Neural crest cell (in vitro differentiated cells): ENCODE data around the gene EIF4B. TPM values are rescaled to one million over a fixed set of nuclear protein-coding genes. Genes with fewer than 3 reads are reported as not detected.

Experiments used
- DNase-seq: peaks from one replicate; pipeline ENCODE4 v3.0.0; 2021; ENCODE audit warnings: low read depth, mixed read lengths, low spot score
- H3K27ac Mint-ChIP-seq: one replicate; pipeline ENCODE4 v1.8.0; 2021; ENCODE audit warnings: mild to moderate bottlenecking, mixed read lengths; ENCODE audit not compliant: unreplicated experiment
- H3K27me3 Mint-ChIP-seq: 2 replicates; pipeline ENCODE4 v1.8.0; 2021; ENCODE audit warnings: low read depth, mild to moderate bottlenecking, mixed read lengths
- H3K36me3 Mint-ChIP-seq: 2 replicates; pipeline ENCODE4 v1.8.0; 2021; ENCODE audit warnings: low read depth, mild to moderate bottlenecking, mixed read lengths
- H3K4me1 Mint-ChIP-seq: 2 replicates; pipeline ENCODE4 v1.8.0; 2021; ENCODE audit warnings: mixed read lengths
- H3K4me3 Mint-ChIP-seq: one replicate; pipeline ENCODE4 v1.8.0; 2021; ENCODE audit warnings: mild to moderate bottlenecking, mixed read lengths
- H3K9me3 Mint-ChIP-seq: 2 replicates; pipeline ENCODE4 v1.8.0; 2021; ENCODE audit warnings: mixed read lengths
- CTCF ChIP-seq: fragments of 200-600 bp; sonication (generic); conservative IDR thresholded peaks from 2 replicates; pipeline ENCODE4 v1.5.0; 2021; ENCODE audit warnings: antibody characterized with exemption, mild to moderate bottlenecking
- microRNA-seq: library from miRNA; unstranded; fragments of <30 nt; microRNA quantifications from one replicate; pipeline ENCODE4, GENCODE V29; 2020
- total RNA-seq: library from RNA; stranded (reverse); gene quantifications from 2 replicates; pipeline ENCODE4 v1.2.1, GENCODE V29; 2021

EIF4B gene
- total RNA-seq, 1 donor from 2014 or later: 514 TPM

- Mint-ChIP-seq H3K27ac (no peak overlapping the region), H3K27me3 (peaks cover 12% of the 10 kb centered on the region), H3K36me3 (no peaks in the 10 kb centered on the region)
These were observed 76.5 kb downstream of the EIF4B start for GRCh38 chr12:53082637-53083175.

DNA sequence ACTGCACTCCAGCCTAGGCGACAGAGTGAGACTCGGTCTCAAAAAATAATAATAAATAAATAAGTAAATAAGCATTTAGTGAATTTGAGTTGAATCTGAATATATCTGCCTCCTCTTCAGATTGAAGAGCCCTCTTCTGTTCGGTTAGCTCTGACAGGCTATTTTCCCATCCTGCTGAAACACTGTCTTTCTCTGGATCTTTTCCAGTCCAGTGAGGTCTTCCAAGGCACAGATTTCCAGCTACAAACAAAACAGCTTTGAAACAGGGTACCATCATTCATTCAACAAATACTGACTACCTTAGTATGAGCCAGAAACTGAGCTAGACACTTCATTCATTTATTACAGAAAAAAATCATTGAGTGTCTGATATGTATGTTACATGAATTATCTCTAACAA, 80.1 kb downstream of the EIF4B start:
- Mint-ChIP-seq H3K9me3 (peaks cover 2% of the 10 kb centered on the region), H3K27ac (no peak overlapping the region), H3K27me3 (peaks cover 33% of the 10 kb centered on the region), H3K4me1 (no peaks in the 10 kb centered on the region), H3K36me3 (no peaks in the 10 kb centered on the region), H3K4me3 (no peak overlapping the region)
- no peak for DNase-seq
- no peak for TF ChIP-seq CTCF

More at GRCh38 chr12:53082637-53083175, 76.5 kb downstream of the EIF4B start:
- no peak for DNase-seq
- no peak for TF ChIP-seq CTCF
- Mint-ChIP-seq H3K4me1 (peaks cover 24% of the 10 kb centered on the region), H3K9me3 (peaks cover 2% of the 10 kb centered on the region), H3K4me3 (no peak overlapping the region)

DNA sequence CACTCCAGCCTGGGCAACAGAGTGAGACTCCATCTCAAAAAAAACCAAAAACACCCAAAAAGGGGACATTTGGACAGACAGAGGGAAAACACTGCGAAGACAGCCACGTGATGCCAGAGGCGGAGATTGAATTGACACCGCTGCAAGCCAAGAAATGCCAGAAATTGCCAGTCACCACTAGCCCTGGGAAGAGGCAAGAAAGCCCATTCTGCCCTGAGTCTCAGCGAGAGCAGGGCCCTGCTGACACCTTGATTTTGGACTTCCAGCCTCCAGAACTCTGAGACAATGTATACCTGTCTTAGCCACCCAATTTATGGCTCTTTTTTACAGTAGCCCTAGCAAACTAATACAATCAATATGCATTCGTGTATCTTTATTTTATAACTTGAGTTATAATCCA, 83.8 kb downstream of the EIF4B start:
- H3K27me3 Mint-ChIP-seq: peaks cover 53% of the 10 kb centered on the region
- no peak for TF ChIP-seq CTCF
- H3K4me3 Mint-ChIP-seq: no peak overlapping the region
- no peaks in the 10 kb centered on the region for H3K9me3 Mint-ChIP-seq
- no peaks in the 10 kb centered on the region for H3K4me1 Mint-ChIP-seq
- DNase-seq: no peak
- H3K36me3 Mint-ChIP-seq: no peaks in the 10 kb centered on the region
- no peak overlapping the region for H3K27ac Mint-ChIP-seq

- Mint-ChIP-seq H3K4me3 (no peak overlapping the region), H3K27ac (no peak overlapping the region), H3K36me3 (no peaks in the 10 kb centered on the region), H3K9me3 (no peaks in the 10 kb centered on the region), H3K27me3 (peaks cover 57% of the 10 kb centered on the region), H3K4me1 (no peaks in the 10 kb centered on the region)
- DNase-seq: no peak
- TF ChIP-seq CTCF: no peak
These were observed 84.3 kb downstream of the EIF4B start for GRCh38 chr12:53090554-53090953.

DNA sequence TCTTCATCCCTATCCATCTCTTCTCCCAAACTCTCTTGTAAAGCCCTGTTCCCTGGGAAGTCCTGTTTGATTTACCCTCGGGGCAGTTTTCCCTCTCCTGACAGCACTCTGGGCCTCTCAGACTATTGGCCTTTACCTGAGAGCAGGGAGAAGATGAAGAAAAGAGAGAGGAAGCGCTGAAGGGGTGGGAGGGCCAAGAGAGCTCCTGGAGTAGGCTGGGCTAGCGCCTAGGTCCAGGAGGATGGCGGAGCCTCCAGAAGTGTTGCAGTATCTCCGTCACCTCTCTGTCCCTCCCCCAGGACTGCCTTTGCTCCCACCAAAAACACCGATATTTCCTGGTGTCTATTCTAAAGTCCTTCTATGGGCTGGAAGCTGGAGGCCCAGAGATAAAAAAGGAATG, 85.5 kb downstream of the EIF4B start:
- DNase-seq: no peak
- Mint-ChIP-seq H3K9me3 (no peaks in the 10 kb centered on the region), H3K27ac (no peak overlapping the region), H3K27me3 (peaks cover 64% of the 10 kb centered on the region), H3K36me3 (no peaks in the 10 kb centered on the region), H3K4me3 (no peak overlapping the region), H3K4me1 (peaks cover under 1% of the 10 kb centered on the region)
- no peak for TF ChIP-seq CTCF

Small RNA genes lying within 50 kb of the gene (microRNA-seq; reads per million reads assigned to microRNA genes)
- not detected for gene MIR6757

Other genes starting within 250 kb of the EIF4B start
- gene KRT76, start 229.1 kb upstream of the EIF4B start, total RNA-seq: not detected in 2 replicates
- gene KRT3, start 210.3 kb upstream of the EIF4B start, total RNA-seq: not detected in 2 replicates
- not detected in 2 replicates for gene KRT4, start 192.3 kb upstream of the EIF4B start, total RNA-seq
- not detected in 2 replicates for gene KRT79, start 172.1 kb upstream of the EIF4B start, total RNA-seq
- not detected in 2 replicates for gene KRT78, start 157.5 kb upstream of the EIF4B start, total RNA-seq
- 8.3 and 10.3 TPM in 2 replicates for gene KRT8, start 101.4 kb upstream of the EIF4B start, total RNA-seq
- 6.4 and 6.9 TPM in 2 replicates for gene KRT18, start 57.3 kb upstream of the EIF4B start, total RNA-seq
- gene TNS2, start 43.6 kb downstream of the EIF4B start, total RNA-seq: 14.2 and 22.8 TPM in 2 replicates
- gene SPRYD3, start 72.9 kb downstream of the EIF4B start, total RNA-seq: 8.8 and 11.2 TPM in 2 replicates
- 0.72 and 0.73 TPM in 2 replicates for gene IGFBP6, start 91.2 kb downstream of the EIF4B start, total RNA-seq
- gene SOAT2, start 97.0 kb downstream of the EIF4B start, total RNA-seq: not detected in 2 replicates
- gene ZNF740, start 174.3 kb downstream of the EIF4B start, total RNA-seq: 52.7 and 59.6 TPM in 2 replicates
- gene CSAD, start 174.5 kb downstream of the EIF4B start, total RNA-seq: 22.1 and 26.5 TPM in 2 replicates
- gene ITGB7, start 200.8 kb downstream of the EIF4B start, total RNA-seq: not detected in 2 replicates
- gene RARG, start 225.8 kb downstream of the EIF4B start, total RNA-seq: 5.4 and 5.9 TPM in 2 replicates